H9 (cell line): ENCODE measurements around the gene STARD8. TPM values are rescaled to one million over a fixed set of nuclear protein-coding genes. Genes with fewer than 3 reads are reported as not detected.

ENCODE experiments used
- DNase-seq: peaks from one replicate; pipeline ENCODE4 v3.0.0-alpha.2; 2017
- H2AFZ ChIP-seq: one replicate; pipeline ENCODE4 v1.6.1; 2013; ENCODE audit warnings: mild to moderate bottlenecking, low read length, control low read depth, moderate library complexity
- H2AK5ac ChIP-seq: 2 replicates; pipeline ENCODE4 v1.6.1; 2013; ENCODE audit warnings: low read length, control low read depth, mixed read lengths; ENCODE audit not compliant: insufficient read length
- H2BK120ac ChIP-seq: one replicate; pipeline ENCODE4 v1.6.1; 2013; ENCODE audit warnings: low read depth, mild to moderate bottlenecking, low read length, control low read depth, inconsistent platforms; ENCODE audit not compliant: poor library complexity, severe bottlenecking
- H2BK12ac ChIP-seq: 2 replicates; pipeline ENCODE4 v1.6.1; 2013; ENCODE audit warnings: low read length, control low read depth, mixed read lengths, low read depth; ENCODE audit not compliant: insufficient read length
- H2BK15ac ChIP-seq: 2 replicates; pipeline ENCODE4 v1.6.1; 2013; ENCODE audit warnings: low read depth, low read length, control low read depth
- H2BK20ac ChIP-seq: one replicate; pipeline ENCODE4 v1.6.1; 2013; ENCODE audit warnings: low read depth, mild to moderate bottlenecking, low read length, control low read depth, inconsistent platforms; ENCODE audit not compliant: poor library complexity, severe bottlenecking
- H2BK5ac ChIP-seq: 2 replicates; pipeline ENCODE4 v1.6.1; 2013; ENCODE audit warnings: low read length, control low read depth, mixed read lengths; ENCODE audit not compliant: insufficient read length
- H3K14ac ChIP-seq: 2 replicates; pipeline ENCODE4 v1.6.1; 2013; ENCODE audit warnings: low read length, control low read depth; ENCODE audit not compliant: insufficient read depth
- H3K18ac ChIP-seq: 2 replicates; pipeline ENCODE4 v1.6.1; 2013; ENCODE audit warnings: low read depth, mild to moderate bottlenecking, mixed read lengths, low read length, control low read depth; ENCODE audit not compliant: insufficient read length
- H3K23ac ChIP-seq: 2 replicates; pipeline ENCODE4 v1.6.1; 2013; ENCODE audit warnings: low read length, control low read depth, mixed read lengths, low read depth; ENCODE audit not compliant: insufficient read length
- H3K23me2 ChIP-seq: 2 replicates; pipeline ENCODE4 v1.6.1; 2013; ENCODE audit warnings: low read depth, mild to moderate bottlenecking, mixed read lengths, low read length, control low read depth; ENCODE audit not compliant: insufficient read length, poor library complexity, severe bottlenecking
- H3K27ac ChIP-seq: 2 replicates; pipeline ENCODE4 v1.5.1; 2013; ENCODE audit warnings: low read length, control low read depth, mixed read lengths, low read depth; ENCODE audit not compliant: insufficient read length
- H3K27me3 ChIP-seq: 2 replicates; pipeline ENCODE4 v1.6.1; 2013; ENCODE audit warnings: low read length, control low read depth, inconsistent platforms; ENCODE audit not compliant: insufficient read depth
- H3K4ac ChIP-seq: 2 replicates; pipeline ENCODE4 v1.6.1; 2013; ENCODE audit warnings: low read depth, mild to moderate bottlenecking, control low read depth, inconsistent platforms, low read length, moderate library complexity
- H3K4me1 ChIP-seq: 2 replicates; pipeline ENCODE4 v1.6.1; 2013; ENCODE audit warnings: low read length, control low read depth, inconsistent platforms; ENCODE audit not compliant: insufficient read depth
- H3K4me2 ChIP-seq: 2 replicates; pipeline ENCODE4 v1.6.1; 2013; ENCODE audit warnings: low read length, control low read depth, mixed read lengths; ENCODE audit not compliant: insufficient read length, insufficient read depth
- H3K56ac ChIP-seq: 2 replicates; pipeline ENCODE4 v1.6.1; 2013; ENCODE audit warnings: low read depth, mild to moderate bottlenecking, mixed read lengths, low read length, control low read depth; ENCODE audit not compliant: insufficient read length
- H3K79me1 ChIP-seq: 2 replicates; pipeline ENCODE4 v1.6.1; 2013; ENCODE audit warnings: low read depth, mild to moderate bottlenecking, moderate library complexity, low read length, control low read depth, inconsistent platforms; ENCODE audit not compliant: insufficient read depth, poor library complexity, severe bottlenecking
- H3K79me2 ChIP-seq: 2 replicates; pipeline ENCODE4 v1.6.1; 2013; ENCODE audit warnings: low read length, control low read depth, inconsistent platforms; ENCODE audit not compliant: insufficient read depth
- H3K9ac ChIP-seq: 2 replicates; pipeline ENCODE4 v1.6.1; 2013; ENCODE audit warnings: low read length, control low read depth, mixed read lengths; ENCODE audit not compliant: insufficient read length; ENCODE audit errors: extremely low read depth
- H3K9me3 ChIP-seq: one replicate; pipeline ENCODE4 v1.6.1; 2013; ENCODE audit warnings: low read depth, low read length, inconsistent platforms; ENCODE audit not compliant: control insufficient read depth
- H3T11ph ChIP-seq: one replicate; pipeline ENCODE4 v1.6.1; 2013; ENCODE audit warnings: mild to moderate bottlenecking, low read length, control low read depth, inconsistent platforms
- H4K20me1 ChIP-seq: one replicate; pipeline ENCODE4 v1.6.1; 2013; ENCODE audit not compliant: control insufficient read depth, insufficient read length, insufficient read depth
- H4K5ac ChIP-seq: 2 replicates; pipeline ENCODE4 v1.6.1; 2013; ENCODE audit warnings: low read depth, mild to moderate bottlenecking, mixed read lengths, low read length, control low read depth; ENCODE audit not compliant: insufficient read length
- H4K8ac ChIP-seq: replicated peaks from 2 replicates; pipeline ENCODE4 v1.6.1; 2013; ENCODE audit warnings: low read length, control low read depth, mixed read lengths, low read depth; ENCODE audit not compliant: insufficient read length
- H4K91ac ChIP-seq: 2 replicates; pipeline ENCODE4 v1.6.1; 2013; ENCODE audit warnings: low read depth, mild to moderate bottlenecking, moderate library complexity, mixed read lengths, low read length, control low read depth; ENCODE audit not compliant: insufficient read length
- H3K27ac Mint-ChIP-seq, 3 experiments: 2 replicates in 2 of 3; 3 replicates in 1 of 3; pipeline ENCODE4 v1.8.0; 2020 to 2021; ENCODE audit warnings: mixed read lengths in 3 of 3, mild to moderate bottlenecking in 1 of 3, moderate library complexity in 1 of 3
- H3K27me3 Mint-ChIP-seq: 2 replicates; pipeline ENCODE4 v1.8.0; 2021; ENCODE audit warnings: low read depth, mild to moderate bottlenecking, moderate library complexity, mixed read lengths
- H3K36me3 Mint-ChIP-seq, 3 experiments: 2 replicates in 2 of 3; 3 replicates in 1 of 3; pipeline ENCODE4 v1.8.0; 2020 to 2021; ENCODE audit warnings: low read depth in 3 of 3, mixed read lengths in 3 of 3; ENCODE audit not compliant: insufficient read depth in 1 of 3
- H3K4me1 Mint-ChIP-seq, 2 experiments: 2 replicates each; pipeline ENCODE4 v1.8.0; 2020; ENCODE audit warnings: mixed read lengths in 2 of 2
- H3K4me3 Mint-ChIP-seq, 2 experiments: 2 replicates in 1 of 2; 3 replicates in 1 of 2; pipeline ENCODE4 v1.8.0; 2020 to 2021; ENCODE audit warnings: mild to moderate bottlenecking in 2 of 2, mixed read lengths in 2 of 2, moderate library complexity in 1 of 2
- H3K9me3 Mint-ChIP-seq, 2 experiments: 2 replicates in 1 of 2; 3 replicates in 1 of 2; pipeline ENCODE4 v1.8.0; 2020; ENCODE audit warnings: mild to moderate bottlenecking in 2 of 2, mixed read lengths in 2 of 2, moderate library complexity in 1 of 2
- WGBS: extraction: QIAGEN DNeasy Blood & Tissue Kit; methylation state at CpG from one replicate; pipeline ENCODE4 v1.1.7; 2013; ENCODE audit warnings: missing lambda C conversion rate, low lambda C conversion rate, mixed read lengths; ENCODE audit not compliant: insufficient read length; ENCODE audit errors: extremely low coverage; 5-methylcytosine and 5-hydroxymethylcytosine counted together
- total RNA-seq: library from RNA; stranded (reverse); gene quantifications from 2 replicates; pipeline ENCODE4 v1.2.1, GENCODE V29; 2021
- TF ChIP-seq, protein P1 (sequence below): fragments of 200-600 bp; sonication (generic); conservative IDR thresholded peaks from 3 replicates; pipeline ENCODE4 v1.8.0; 2021; ENCODE audit warnings: antibody characterized with exemption, mild to moderate bottlenecking

Gene STARD8
- total RNA-seq, 1 experiment from 2014 or later = 0.52 TPM

DNA sequence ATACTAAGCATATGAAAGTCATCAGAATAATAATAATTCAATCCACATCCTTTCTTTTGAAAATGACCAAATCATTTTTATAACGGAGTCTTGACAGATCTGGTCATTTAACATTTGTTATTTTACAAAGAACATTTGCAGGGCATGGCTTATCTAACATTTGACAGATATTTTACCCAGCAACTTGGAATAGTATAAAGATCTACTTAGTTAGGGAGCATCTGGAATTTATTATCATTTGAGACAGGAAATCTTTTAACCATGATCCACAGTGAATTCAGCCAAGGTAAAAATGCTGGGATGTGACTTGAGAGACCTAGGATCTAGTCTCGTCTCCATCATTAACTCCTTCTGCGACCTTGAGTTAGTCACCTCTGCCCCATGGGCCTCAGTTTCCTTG, 22.4 kb downstream of the STARD8 start:
- no peaks in the 10 kb centered on the region for H3K23me2 ChIP-seq
- H3K27me3 ChIP-seq = no peaks in the 10 kb centered on the region
- H3K79me1 ChIP-seq = no peaks in the 10 kb centered on the region
- H4K20me1 ChIP-seq = no peaks in the 10 kb centered on the region
- no peak overlapping the region for H3K4me2 ChIP-seq
- H2BK15ac ChIP-seq = no peak overlapping the region
- H3K9ac ChIP-seq = no peak overlapping the region
- peaks cover 33% of the 10 kb centered on the region for H3K9me3 ChIP-seq
- no peak overlapping the region for H2AK5ac ChIP-seq
- H3K27ac ChIP-seq = no peak overlapping the region
- H3K79me2 ChIP-seq = no peaks in the 10 kb centered on the region
- no peak overlapping the region; a peak in 1 of 7 replicates for H3K27ac Mint-ChIP-seq
- TF ChIP-seq, protein P1, sequence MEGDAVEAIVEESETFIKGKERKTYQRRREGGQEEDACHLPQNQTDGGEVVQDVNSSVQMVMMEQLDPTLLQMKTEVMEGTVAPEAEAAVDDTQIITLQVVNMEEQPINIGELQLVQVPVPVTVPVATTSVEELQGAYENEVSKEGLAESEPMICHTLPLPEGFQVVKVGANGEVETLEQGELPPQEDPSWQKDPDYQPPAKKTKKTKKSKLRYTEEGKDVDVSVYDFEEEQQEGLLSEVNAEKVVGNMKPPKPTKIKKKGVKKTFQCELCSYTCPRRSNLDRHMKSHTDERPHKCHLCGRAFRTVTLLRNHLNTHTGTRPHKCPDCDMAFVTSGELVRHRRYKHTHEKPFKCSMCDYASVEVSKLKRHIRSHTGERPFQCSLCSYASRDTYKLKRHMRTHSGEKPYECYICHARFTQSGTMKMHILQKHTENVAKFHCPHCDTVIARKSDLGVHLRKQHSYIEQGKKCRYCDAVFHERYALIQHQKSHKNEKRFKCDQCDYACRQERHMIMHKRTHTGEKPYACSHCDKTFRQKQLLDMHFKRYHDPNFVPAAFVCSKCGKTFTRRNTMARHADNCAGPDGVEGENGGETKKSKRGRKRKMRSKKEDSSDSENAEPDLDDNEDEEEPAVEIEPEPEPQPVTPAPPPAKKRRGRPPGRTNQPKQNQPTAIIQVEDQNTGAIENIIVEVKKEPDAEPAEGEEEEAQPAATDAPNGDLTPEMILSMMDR = no peak
- H4K91ac ChIP-seq = no peak overlapping the region
- no peaks in the 10 kb centered on the region; the same call in 1 of the 2 replicates for H3K27me3 Mint-ChIP-seq
- no peak overlapping the region for H4K8ac ChIP-seq
- no peak overlapping the region for H2BK5ac ChIP-seq
- H2BK20ac ChIP-seq = no peak overlapping the region
- no peak overlapping the region for H3K18ac ChIP-seq
- H2BK120ac ChIP-seq = no peak overlapping the region
- no peak overlapping the region for H2AFZ ChIP-seq
- H3K4me3 Mint-ChIP-seq = no peak overlapping the region; a peak in 1 of 5 replicates
- no peak overlapping the region for H2BK12ac ChIP-seq
- peaks cover 9% of the 10 kb centered on the region; the same call in 1 of the 2 replicates for H3K4me1 ChIP-seq
- no peak overlapping the region for H3K14ac ChIP-seq
- H3K36me3 Mint-ChIP-seq = peaks cover 0 to 7% (median 2%) of the 10 kb centered on the region in 3 experiments; a peak in 2 of 7 replicates
- WGBS = no CpG with 5 or more reads among the region's 3 CpGs
- no peak overlapping the region for H4K5ac ChIP-seq
- no peak overlapping the region for H3K56ac ChIP-seq
- H3K4me1 Mint-ChIP-seq = peaks cover 26% of the 10 kb centered on the region in 2 experiments
- H3K4ac ChIP-seq = no peak overlapping the region
- no peak overlapping the region for H3K23ac ChIP-seq
- H3T11ph ChIP-seq = no peak overlapping the region
- no peak for DNase-seq
- H3K9me3 Mint-ChIP-seq = peaks cover 73 to 80% of the 10 kb centered on the region in 2 experiments
